ENCODE measurements around the gene RASGRP4.

RASGRP4 gene

GRCh38 chr19:38445362-38445761 lies 19.3 kb upstream of the RASGRP4 start:
- no peak for DNase-seq

GRCh38 chr19:38444026-38444425 lies 18.0 kb upstream of the RASGRP4 start:
- DNase-seq: no peak

GRCh38 chr19:38443458-38443999 lies 17.5 kb upstream of the RASGRP4 start:
- DNase-seq: no peak

- no peak for DNase-seq
These were observed 16.7 kb upstream of the RASGRP4 start for GRCh38 chr19:38442736-38443135.

GRCh38 chr19:38441657-38442348 lies 15.8 kb upstream of the RASGRP4 start:
- no peak for DNase-seq

GRCh38 chr19:38440592-38440991 lies 14.6 kb upstream of the RASGRP4 start:
- no peak for DNase-seq

- no peak for DNase-seq
These were observed 11.9 kb upstream of the RASGRP4 start for GRCh38 chr19:38437917-38438316.

GRCh38 chr19:38437295-38437694 lies 11.3 kb upstream of the RASGRP4 start:
- no peak for DNase-seq

- DNase-seq: no peak
These were observed 8.6 kb upstream of the RASGRP4 start for GRCh38 chr19:38434549-38435051.

- peak; percentile 88 for DNase-seq
These were observed 7.3 kb upstream of the RASGRP4 start, which contains the start of gene RYR1 for GRCh38 chr19:38433268-38433733. Gene RYR1 (plus strand): TSS chr19:38433691. CDS start chr19:38433830, 139 bp downstream.

GRCh38 chr19:38430931-38431330 lies 4.9 kb upstream of the RASGRP4 start:
- DNase-seq: no peak

GRCh38 chr19:38429811-38430156 lies 3.8 kb upstream of the RASGRP4 start:
- DNase-seq: no peak

GRCh38 chr19:38429055-38429810 lies 3.2 kb upstream of the RASGRP4 start:
- DNase-seq: peak; percentile 75

GRCh38 chr19:38427035-38427677 lies 1.1 kb upstream of the RASGRP4 start:
- DNase-seq: peak; percentile 83

GRCh38 chr19:38425222-38425809 lies 703 bp downstream of the RASGRP4 start:
- DNase-seq: no peak

GRCh38 chr19:38424272-38424671 lies 1.7 kb downstream of the RASGRP4 start:
- no peak for DNase-seq

- no peak for DNase-seq
These were observed 3.6 kb downstream of the RASGRP4 start for GRCh38 chr19:38422438-38422837.

GRCh38 chr19:38421856-38422255 lies 4.2 kb downstream of the RASGRP4 start:
- DNase-seq: no peak

- no peak for DNase-seq
These were observed 5.1 kb downstream of the RASGRP4 start for GRCh38 chr19:38420935-38421334.

- peak; percentile 84 for DNase-seq
These were observed 8.2 kb downstream of the RASGRP4 start for GRCh38 chr19:38417544-38418506.

GRCh38 chr19:38417146-38417543 lies 8.9 kb downstream of the RASGRP4 start:
- DNase-seq: no peak

GRCh38 chr19:38413416-38413815 lies 12.6 kb downstream of the RASGRP4 start:
- no peak for DNase-seq

All from activated effector memory CD4-positive, alpha-beta T cell treated with anti-CD3 and anti-CD28 coated beads, Interleukin-2, amount 50 U/mL, for 16 hours (primary cell).